WTC11 (cell line): ENCODE results near the gene SPATA45. TPM values are rescaled to one million over a fixed set of nuclear protein-coding genes. Genes with fewer than 3 reads are reported as not detected.

Source experiments
- ATAC-seq: fragments of 200-7000 bp; cut with Tn5 transposase; 2 replicates; pipeline ENCODE4 v1.10.0; 2021; ENCODE audit warnings: mild to moderate bottlenecking, moderate library complexity
- CTCF ChIA-PET: fragments of 300-600 bp; sonication (Branson Sonifier 250); formaldehyde crosslinking; loops from one replicate; lab custom pipeline; 2021; ENCODE audit warnings: antibody characterized with exemption; lab: Charles Lee
- POLR2A ChIA-PET: fragments of 350-600 bp; sonication (Branson Sonifier 250); formaldehyde crosslinking; loops from one replicate; lab custom pipeline; 2021; ENCODE audit warnings: antibody characterized with exemption; lab: Charles Lee
- DNase-seq: peaks from one replicate; pipeline ENCODE4 v3.0.0; 2021; ENCODE audit warnings: low spot score
- H3K27ac Mint-ChIP-seq: 2 replicates; pipeline ENCODE4 v1.8.0; 2021; ENCODE audit warnings: mixed read lengths
- H3K27me3 Mint-ChIP-seq: 2 replicates; pipeline ENCODE4 v1.8.0; 2021; ENCODE audit warnings: low read depth, mild to moderate bottlenecking, moderate library complexity, mixed read lengths
- H3K36me3 Mint-ChIP-seq: 2 replicates; pipeline ENCODE4 v1.8.0; 2021; ENCODE audit warnings: mixed read lengths
- H3K4me1 Mint-ChIP-seq: 2 replicates; pipeline ENCODE4 v1.8.0; 2022; ENCODE audit warnings: mixed read lengths
- H3K4me3 Mint-ChIP-seq: 2 replicates; pipeline ENCODE4 v1.8.0; 2021; ENCODE audit warnings: mild to moderate bottlenecking, moderate library complexity, mixed read lengths
- H3K9me3 Mint-ChIP-seq: 2 replicates; pipeline ENCODE4 v1.8.0; 2021; ENCODE audit warnings: mixed read lengths
- ARID4B ChIP-seq: sonication (generic); formaldehyde crosslinking; IDR thresholded peaks from 2 replicates; pipeline ENCODE4 v1.8.0; 2023; ENCODE audit warnings: missing genetic modification reagents, mild to moderate bottlenecking, borderline replicate concordance
- CREB1 ChIP-seq: sonication (generic); formaldehyde crosslinking; IDR thresholded peaks from 2 replicates; pipeline ENCODE4 v1.8.0; 2023; ENCODE audit warnings: mild to moderate bottlenecking, missing genetic modification reagents
- CREM ChIP-seq: sonication (generic); formaldehyde crosslinking; IDR thresholded peaks from 2 replicates; pipeline ENCODE4 v1.8.1; 2022; ENCODE audit warnings: mild to moderate bottlenecking, missing genetic modification reagents, moderate library complexity
- E2F4 ChIP-seq: sonication (generic); formaldehyde crosslinking; IDR thresholded peaks from 2 replicates; pipeline ENCODE4 v1.8.1; 2022; ENCODE audit warnings: low read depth, mild to moderate bottlenecking, moderate library complexity, missing genetic modification reagents, borderline replicate concordance
- ELF4 ChIP-seq: sonication (generic); formaldehyde crosslinking; IDR thresholded peaks from 2 replicates; pipeline ENCODE4 v1.8.1; 2022; ENCODE audit warnings: low read depth, mild to moderate bottlenecking, moderate library complexity, missing genetic modification reagents
- FOXP4 ChIP-seq: sonication (generic); formaldehyde crosslinking; IDR thresholded peaks from 2 replicates; pipeline ENCODE4 v1.8.0; 2022; ENCODE audit warnings: mild to moderate bottlenecking, missing genetic modification reagents
- GTF2I ChIP-seq: fragments of 250-450 bp; sonication (Bioruptor Pico); conservative IDR thresholded peaks from 2 replicates; pipeline ENCODE4 v1.4.0; 2021; ENCODE audit warnings: mild to moderate bottlenecking
- IRF2 ChIP-seq: sonication (generic); formaldehyde crosslinking; IDR thresholded peaks from 2 replicates; pipeline ENCODE4 v1.8.0; 2022; ENCODE audit warnings: low read depth, missing genetic modification reagents, borderline replicate concordance
- NFE2L1 ChIP-seq: sonication (generic); formaldehyde crosslinking; IDR thresholded peaks from 2 replicates; pipeline ENCODE4 v1.8.1; 2023; ENCODE audit warnings: missing genetic modification reagents
- NFYB ChIP-seq: sonication (generic); formaldehyde crosslinking; conservative IDR thresholded peaks from 2 replicates; pipeline ENCODE4 v1.8.0; 2022; ENCODE audit warnings: low read depth, missing genetic modification reagents
- PRRX2 ChIP-seq: fragments of 250-450 bp; sonication (Bioruptor Pico); IDR thresholded peaks from 2 replicates; pipeline ENCODE4 v1.8.0; 2021; ENCODE audit warnings: mild to moderate bottlenecking
- SMAD3 ChIP-seq: sonication (generic); formaldehyde crosslinking; IDR thresholded peaks from 2 replicates; pipeline ENCODE4 v1.8.0; 2022; ENCODE audit warnings: missing genetic modification reagents, mild to moderate bottlenecking, borderline replicate concordance
- SMAD4 ChIP-seq: sonication (generic); formaldehyde crosslinking; IDR thresholded peaks from 2 replicates; pipeline ENCODE4 v1.8.0; 2022; ENCODE audit warnings: mild to moderate bottlenecking, missing genetic modification reagents
- TCF7 ChIP-seq: sonication (generic); formaldehyde crosslinking; IDR thresholded peaks from 2 replicates; pipeline ENCODE4 v1.8.0; 2022; ENCODE audit warnings: mild to moderate bottlenecking, low read depth, missing genetic modification reagents, moderate library complexity
- ZNF232 ChIP-seq: sonication (generic); formaldehyde crosslinking; IDR thresholded peaks from 2 replicates; pipeline ENCODE4 v1.8.0; 2022; ENCODE audit warnings: mild to moderate bottlenecking, missing genetic modification reagents
- ZNF263 ChIP-seq: sonication (generic); formaldehyde crosslinking; IDR thresholded peaks from 2 replicates; pipeline ENCODE4 v1.8.1; 2022; ENCODE audit warnings: low read depth, mild to moderate bottlenecking, moderate library complexity, missing genetic modification reagents
- total RNA-seq: library from RNA; stranded (reverse); gene quantifications from 3 replicates; pipeline ENCODE4 v1.2.3, GENCODE V29; 2021
- TF ChIP-seq, protein P1 (sequence below): sonication (generic); formaldehyde crosslinking; IDR thresholded peaks from 2 replicates; pipeline ENCODE4 v1.8.0; 2022; ENCODE audit warnings: mild to moderate bottlenecking, missing genetic modification reagents
- TF ChIP-seq, protein P2 (sequence below): sonication (generic); formaldehyde crosslinking; conservative IDR thresholded peaks from 2 replicates; pipeline ENCODE4 v1.8.1; 2022; ENCODE audit warnings: mild to moderate bottlenecking, missing genetic modification reagents
- TF ChIP-seq, protein P3 (sequence below): sonication (generic); formaldehyde crosslinking; IDR thresholded peaks from 2 replicates; pipeline ENCODE4 v1.8.0; 2023; ENCODE audit warnings: missing genetic modification reagents
- TF ChIP-seq, protein P4 (sequence below): sonication (generic); formaldehyde crosslinking; IDR thresholded peaks from 2 replicates; pipeline ENCODE4 v1.8.0; 2023; ENCODE audit warnings: mild to moderate bottlenecking, missing genetic modification reagents
- TF ChIP-seq, protein P5 (sequence below): sonication (generic); formaldehyde crosslinking; IDR thresholded peaks from 2 replicates; pipeline ENCODE4 v1.8.0; 2022; ENCODE audit warnings: missing genetic modification reagents

Gene SPATA45
- total RNA-seq, 1 experiment from 2014 or later: 0.90 TPM

- Mint-ChIP-seq H3K27me3 (no peaks in the 10 kb centered on the region), H3K27ac (no peak overlapping the region), H3K4me3 (no peak overlapping the region), H3K36me3 (peaks cover 29% of the 10 kb centered on the region), H3K4me1 (peaks cover 12% of the 10 kb centered on the region), H3K9me3 (no peaks in the 10 kb centered on the region)
- no peak for ATAC-seq
- no peak for DNase-seq
- POLR2A ChIA-PET: interaction anchor here (0.6 kb wide), 1 partner anchor 1517 kb away, joined by 4 read pairs; no protein-coding TSS in a partner anchor
- TF ChIP-seq ELF4 (CRISPR knock-in tag) (no peak), GTF2I (no peak), SMAD4 (CRISPR knock-in tag) (no peak), ZNF232 (CRISPR knock-in tag) (no peak), CREM (CRISPR knock-in tag) (no peak), IRF2 (no peak), NFE2L1 (CRISPR knock-in tag) (no peak), PRRX2 (CRISPR knock-in tag) (no peak), SMAD3 (CRISPR knock-in tag) (no peak), NFYB (CRISPR knock-in tag) (no peak), ARID4B (CRISPR knock-in tag) (no peak), CREB1 (CRISPR knock-in tag) (no peak), FOXP4 (no peak), ZNF263 (no peak), TCF7 (no peak)
- TF ChIP-seq, protein P1, sequence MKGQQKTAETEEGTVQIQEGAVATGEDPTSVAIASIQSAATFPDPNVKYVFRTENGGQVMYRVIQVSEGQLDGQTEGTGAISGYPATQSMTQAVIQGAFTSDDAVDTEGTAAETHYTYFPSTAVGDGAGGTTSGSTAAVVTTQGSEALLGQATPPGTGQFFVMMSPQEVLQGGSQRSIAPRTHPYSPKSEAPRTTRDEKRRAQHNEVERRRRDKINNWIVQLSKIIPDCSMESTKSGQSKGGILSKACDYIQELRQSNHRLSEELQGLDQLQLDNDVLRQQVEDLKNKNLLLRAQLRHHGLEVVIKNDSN (CRISPR knock-in tag): no peak
- TF ChIP-seq, protein P2, sequence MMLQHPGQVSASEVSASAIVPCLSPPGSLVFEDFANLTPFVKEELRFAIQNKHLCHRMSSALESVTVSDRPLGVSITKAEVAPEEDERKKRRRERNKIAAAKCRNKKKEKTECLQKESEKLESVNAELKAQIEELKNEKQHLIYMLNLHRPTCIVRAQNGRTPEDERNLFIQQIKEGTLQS (CRISPR knock-in tag): no peak
- TF ChIP-seq, protein P3, sequence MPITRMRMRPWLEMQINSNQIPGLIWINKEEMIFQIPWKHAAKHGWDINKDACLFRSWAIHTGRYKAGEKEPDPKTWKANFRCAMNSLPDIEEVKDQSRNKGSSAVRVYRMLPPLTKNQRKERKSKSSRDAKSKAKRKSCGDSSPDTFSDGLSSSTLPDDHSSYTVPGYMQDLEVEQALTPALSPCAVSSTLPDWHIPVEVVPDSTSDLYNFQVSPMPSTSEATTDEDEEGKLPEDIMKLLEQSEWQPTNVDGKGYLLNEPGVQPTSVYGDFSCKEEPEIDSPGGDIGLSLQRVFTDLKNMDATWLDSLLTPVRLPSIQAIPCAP (CRISPR knock-in tag): no peak
- CTCF ChIA-PET: interaction anchor here (1.0 to 3.1 kb wide), 2 partner anchors 9 to 141 kb away, joined by 3 to 9 read pairs; no protein-coding TSS in a partner anchor
Observed at GRCh38 chr1:212805767-212806166, 41.7 kb downstream of the SPATA45 start.

- Mint-ChIP-seq H3K27ac (no peak overlapping the region), H3K36me3 (peaks cover 37% of the 10 kb centered on the region)
- TF ChIP-seq, protein P4, sequence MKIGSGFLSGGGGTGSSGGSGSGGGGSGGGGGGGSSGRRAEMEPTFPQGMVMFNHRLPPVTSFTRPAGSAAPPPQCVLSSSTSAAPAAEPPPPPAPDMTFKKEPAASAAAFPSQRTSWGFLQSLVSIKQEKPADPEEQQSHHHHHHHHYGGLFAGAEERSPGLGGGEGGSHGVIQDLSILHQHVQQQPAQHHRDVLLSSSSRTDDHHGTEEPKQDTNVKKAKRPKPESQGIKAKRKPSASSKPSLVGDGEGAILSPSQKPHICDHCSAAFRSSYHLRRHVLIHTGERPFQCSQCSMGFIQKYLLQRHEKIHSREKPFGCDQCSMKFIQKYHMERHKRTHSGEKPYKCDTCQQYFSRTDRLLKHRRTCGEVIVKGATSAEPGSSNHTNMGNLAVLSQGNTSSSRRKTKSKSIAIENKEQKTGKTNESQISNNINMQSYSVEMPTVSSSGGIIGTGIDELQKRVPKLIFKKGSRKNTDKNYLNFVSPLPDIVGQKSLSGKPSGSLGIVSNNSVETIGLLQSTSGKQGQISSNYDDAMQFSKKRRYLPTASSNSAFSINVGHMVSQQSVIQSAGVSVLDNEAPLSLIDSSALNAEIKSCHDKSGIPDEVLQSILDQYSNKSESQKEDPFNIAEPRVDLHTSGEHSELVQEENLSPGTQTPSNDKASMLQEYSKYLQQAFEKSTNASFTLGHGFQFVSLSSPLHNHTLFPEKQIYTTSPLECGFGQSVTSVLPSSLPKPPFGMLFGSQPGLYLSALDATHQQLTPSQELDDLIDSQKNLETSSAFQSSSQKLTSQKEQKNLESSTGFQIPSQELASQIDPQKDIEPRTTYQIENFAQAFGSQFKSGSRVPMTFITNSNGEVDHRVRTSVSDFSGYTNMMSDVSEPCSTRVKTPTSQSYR (CRISPR knock-in tag): no peak
- TF ChIP-seq, protein P5, sequence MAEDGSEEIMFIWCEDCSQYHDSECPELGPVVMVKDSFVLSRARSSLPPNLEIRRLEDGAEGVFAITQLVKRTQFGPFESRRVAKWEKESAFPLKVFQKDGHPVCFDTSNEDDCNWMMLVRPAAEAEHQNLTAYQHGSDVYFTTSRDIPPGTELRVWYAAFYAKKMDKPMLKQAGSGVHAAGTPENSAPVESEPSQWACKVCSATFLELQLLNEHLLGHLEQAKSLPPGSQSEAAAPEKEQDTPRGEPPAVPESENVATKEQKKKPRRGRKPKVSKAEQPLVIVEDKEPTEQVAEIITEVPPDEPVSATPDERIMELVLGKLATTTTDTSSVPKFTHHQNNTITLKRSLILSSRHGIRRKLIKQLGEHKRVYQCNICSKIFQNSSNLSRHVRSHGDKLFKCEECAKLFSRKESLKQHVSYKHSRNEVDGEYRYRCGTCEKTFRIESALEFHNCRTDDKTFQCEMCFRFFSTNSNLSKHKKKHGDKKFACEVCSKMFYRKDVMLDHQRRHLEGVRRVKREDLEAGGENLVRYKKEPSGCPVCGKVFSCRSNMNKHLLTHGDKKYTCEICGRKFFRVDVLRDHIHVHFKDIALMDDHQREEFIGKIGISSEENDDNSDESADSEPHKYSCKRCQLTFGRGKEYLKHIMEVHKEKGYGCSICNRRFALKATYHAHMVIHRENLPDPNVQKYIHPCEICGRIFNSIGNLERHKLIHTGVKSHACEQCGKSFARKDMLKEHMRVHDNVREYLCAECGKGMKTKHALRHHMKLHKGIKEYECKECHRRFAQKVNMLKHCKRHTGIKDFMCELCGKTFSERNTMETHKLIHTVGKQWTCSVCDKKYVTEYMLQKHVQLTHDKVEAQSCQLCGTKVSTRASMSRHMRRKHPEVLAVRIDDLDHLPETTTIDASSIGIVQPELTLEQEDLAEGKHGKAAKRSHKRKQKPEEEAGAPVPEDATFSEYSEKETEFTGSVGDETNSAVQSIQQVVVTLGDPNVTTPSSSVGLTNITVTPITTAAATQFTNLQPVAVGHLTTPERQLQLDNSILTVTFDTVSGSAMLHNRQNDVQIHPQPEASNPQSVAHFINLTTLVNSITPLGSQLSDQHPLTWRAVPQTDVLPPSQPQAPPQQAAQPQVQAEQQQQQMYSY (CRISPR knock-in tag): no peak
- TF ChIP-seq E2F4 (CRISPR knock-in tag): no peak
Observed at GRCh38 chr1:212797681-212798080, 49.8 kb downstream of the SPATA45 start.

More at GRCh38 chr1:212797681-212798080, 49.8 kb downstream of the SPATA45 start:
- CTCF ChIA-PET: interaction anchor here (0.6 to 2.3 kb wide), 2 partner anchors 40 to 48 kb away, joined by 3 to 7 read pairs; no protein-coding TSS in a partner anchor
- no peak overlapping the region for H3K4me3 Mint-ChIP-seq
- ATAC-seq (no peak), DNase-seq (no peak)
- H3K9me3 Mint-ChIP-seq: no peaks in the 10 kb centered on the region
- peaks cover 24% of the 10 kb centered on the region for H3K4me1 Mint-ChIP-seq
- POLR2A ChIA-PET: no interaction called here
- no peaks in the 10 kb centered on the region for H3K27me3 Mint-ChIP-seq
